Measurements from ENCODE around the gene NGF. TPM values are rescaled to one million over a fixed set of nuclear protein-coding genes. Genes with fewer than 3 reads are reported as not detected.

The NGF gene
- total RNA-seq, 4 donors from 2014 or later = 0.78 TPM; not detected in 3

GRCh38 chr1:115295904-115296696 is 41.9 kb downstream of the NGF start:
- Histone ChIP-seq H3K4me3 (no peak overlapping the region), H3K4me1 (no peaks in the 10 kb centered on the region), H3K27me3 (no peaks in the 10 kb centered on the region), H3K36me3 (no peaks in the 10 kb centered on the region), H3K9me3 (no peaks in the 10 kb centered on the region), H3K27ac (no peak overlapping the region)
- ATAC-seq (no peak), DNase-seq (no peak)
- intact Hi-C loops (cut with DNase I; ENCODE audit: low total_unique reads) (no loop called here), in situ Hi-C loops (cut with MboI; ENCODE audit: low sequenced_read_pairs in 4 of 4) (no loop called here)
- TF ChIP-seq, protein P1, sequence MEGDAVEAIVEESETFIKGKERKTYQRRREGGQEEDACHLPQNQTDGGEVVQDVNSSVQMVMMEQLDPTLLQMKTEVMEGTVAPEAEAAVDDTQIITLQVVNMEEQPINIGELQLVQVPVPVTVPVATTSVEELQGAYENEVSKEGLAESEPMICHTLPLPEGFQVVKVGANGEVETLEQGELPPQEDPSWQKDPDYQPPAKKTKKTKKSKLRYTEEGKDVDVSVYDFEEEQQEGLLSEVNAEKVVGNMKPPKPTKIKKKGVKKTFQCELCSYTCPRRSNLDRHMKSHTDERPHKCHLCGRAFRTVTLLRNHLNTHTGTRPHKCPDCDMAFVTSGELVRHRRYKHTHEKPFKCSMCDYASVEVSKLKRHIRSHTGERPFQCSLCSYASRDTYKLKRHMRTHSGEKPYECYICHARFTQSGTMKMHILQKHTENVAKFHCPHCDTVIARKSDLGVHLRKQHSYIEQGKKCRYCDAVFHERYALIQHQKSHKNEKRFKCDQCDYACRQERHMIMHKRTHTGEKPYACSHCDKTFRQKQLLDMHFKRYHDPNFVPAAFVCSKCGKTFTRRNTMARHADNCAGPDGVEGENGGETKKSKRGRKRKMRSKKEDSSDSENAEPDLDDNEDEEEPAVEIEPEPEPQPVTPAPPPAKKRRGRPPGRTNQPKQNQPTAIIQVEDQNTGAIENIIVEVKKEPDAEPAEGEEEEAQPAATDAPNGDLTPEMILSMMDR (IDR thresholded peaks at IDR 0.05 in 4 of 5, conservative IDR thresholded peaks at IDR 0.05 in 1 of 5) = no peak
- no peak for TF ChIP-seq POLR2A (IDR thresholded peaks at IDR 0.05)

DNA sequence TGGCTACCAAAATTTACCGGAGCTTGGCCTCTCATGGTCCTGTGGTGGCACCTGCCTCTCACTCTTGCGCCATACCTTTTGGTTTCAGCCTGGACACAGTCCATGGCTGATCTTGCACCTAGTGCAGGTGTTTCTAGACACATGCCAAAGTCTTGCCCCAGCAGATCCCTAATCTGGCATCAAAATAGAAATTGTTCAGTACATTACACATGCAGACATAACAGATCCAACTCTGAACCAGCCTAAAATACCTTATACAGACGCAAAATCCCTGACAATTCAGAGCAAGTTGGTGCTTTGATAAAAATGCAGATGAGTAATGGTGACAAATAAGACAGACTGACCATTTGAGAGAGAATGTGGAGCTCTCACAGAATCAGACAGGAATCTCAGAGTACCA is 44.1 kb downstream of the NGF start:
- in situ Hi-C loops (cut with MboI; ENCODE audit: low sequenced_read_pairs in 4 of 4) = no loop called here
- no peak for TF ChIP-seq POLR2A (IDR thresholded peaks at IDR 0.05)
- TF ChIP-seq, protein P1 (IDR thresholded peaks at IDR 0.05 in 4 of 5, conservative IDR thresholded peaks at IDR 0.05 in 1 of 5) = no peak
- no peak for ATAC-seq
- no peak overlapping the region for H3K27ac ChIP-seq
- intact Hi-C loops (cut with DNase I; ENCODE audit: low total_unique reads) = no loop called here
- H3K36me3 ChIP-seq = no peaks in the 10 kb centered on the region
- no peaks in the 10 kb centered on the region for H3K4me1 ChIP-seq
- no peaks in the 10 kb centered on the region for H3K9me3 ChIP-seq
- no peaks in the 10 kb centered on the region for H3K27me3 ChIP-seq
- no peak overlapping the region for H3K4me3 ChIP-seq
- DNase-seq = no peak

GRCh38 chr1:115293006-115293405 is 45.0 kb downstream of the NGF start:
- no peaks in the 10 kb centered on the region for H3K9me3 ChIP-seq
- H3K4me3 ChIP-seq = no peak overlapping the region
- no peaks in the 10 kb centered on the region for H3K4me1 ChIP-seq
- no peak for ATAC-seq
- no peaks in the 10 kb centered on the region for H3K36me3 ChIP-seq
- TF ChIP-seq, protein P1 (IDR thresholded peaks at IDR 0.05 in 4 of 5, conservative IDR thresholded peaks at IDR 0.05 in 1 of 5) = no peak
- no peak for TF ChIP-seq POLR2A (IDR thresholded peaks at IDR 0.05)
- H3K27me3 ChIP-seq = no peaks in the 10 kb centered on the region
- no peak overlapping the region for H3K27ac ChIP-seq
- no peak for DNase-seq
- intact Hi-C loops (cut with DNase I; ENCODE audit: low total_unique reads) (no loop called here), in situ Hi-C loops (cut with MboI; ENCODE audit: low sequenced_read_pairs in 4 of 4) (no loop called here)

- Histone ChIP-seq H3K27ac (no peak overlapping the region), H3K4me1 (no peaks in the 10 kb centered on the region), H3K4me3 (no peak overlapping the region), H3K27me3 (no peaks in the 10 kb centered on the region), H3K9me3 (no peaks in the 10 kb centered on the region), H3K36me3 (no peaks in the 10 kb centered on the region)
- no peak for TF ChIP-seq POLR2A (IDR thresholded peaks at IDR 0.05)
- intact Hi-C loops (cut with DNase I; ENCODE audit: low total_unique reads) = no loop called here
- ATAC-seq (no peak), DNase-seq (no peak)
- in situ Hi-C loops (cut with MboI; ENCODE audit: low sequenced_read_pairs in 4 of 4) = no loop called here
Measured at GRCh38 chr1:115291741-115292140, 46.3 kb downstream of the NGF start.

DNA sequence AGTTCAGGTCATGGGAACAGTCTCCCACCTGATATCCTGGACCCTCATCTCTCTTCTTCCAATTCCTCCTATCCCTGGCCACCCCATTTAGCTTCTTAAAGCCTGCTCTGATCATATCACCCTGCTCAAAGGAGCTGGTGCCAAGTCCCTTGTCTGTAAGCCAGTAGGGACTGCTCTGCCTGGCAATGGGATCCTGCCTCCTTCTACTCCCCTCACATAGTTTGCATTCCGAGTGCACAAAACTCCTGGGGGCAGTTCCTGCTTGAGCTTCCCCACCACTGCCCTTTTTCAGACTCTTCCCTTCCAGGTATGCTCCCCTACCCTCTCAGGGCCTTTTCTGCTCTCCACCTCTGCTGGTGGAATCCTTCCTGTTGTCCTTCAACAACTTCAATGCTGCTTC is 48.1 kb downstream of the NGF start:
- Histone ChIP-seq H3K9me3 (no peaks in the 10 kb centered on the region), H3K36me3 (no peaks in the 10 kb centered on the region), H3K27me3 (no peaks in the 10 kb centered on the region), H3K4me1 (peaks cover 0 to 3% of the 10 kb centered on the region in 2 donors), H3K27ac (no peak overlapping the region), H3K4me3 (no peak overlapping the region)
- TF ChIP-seq, protein P1 (IDR thresholded peaks at IDR 0.05 in 4 of 5, conservative IDR thresholded peaks at IDR 0.05 in 1 of 5) = no peak
- TF ChIP-seq POLR2A (IDR thresholded peaks at IDR 0.05) = no peak
- ATAC-seq = no peak
- in situ Hi-C loops (cut with MboI; ENCODE audit: low sequenced_read_pairs in 4 of 4) = loop anchor here in 1 of 4 donors (10.0 kb wide), 1 partner anchor 45 kb away; the partner anchor contains the start of gene NGF
- intact Hi-C loops (cut with DNase I; ENCODE audit: low total_unique reads) = no loop called here
- DNase-seq = no peak

Data from gastrocnemius medialis (tissue), 4 donors.